Amygdala (tissue), 56 donors: Measurements from ENCODE around the gene ZNF804A.

Experiments used
- DNase-seq, 56 donors: peaks; one replicate each; lab custom pipeline; 2025; lab: John Stamatoyannopoulos, UW

Gene ZNF804A

DNA sequence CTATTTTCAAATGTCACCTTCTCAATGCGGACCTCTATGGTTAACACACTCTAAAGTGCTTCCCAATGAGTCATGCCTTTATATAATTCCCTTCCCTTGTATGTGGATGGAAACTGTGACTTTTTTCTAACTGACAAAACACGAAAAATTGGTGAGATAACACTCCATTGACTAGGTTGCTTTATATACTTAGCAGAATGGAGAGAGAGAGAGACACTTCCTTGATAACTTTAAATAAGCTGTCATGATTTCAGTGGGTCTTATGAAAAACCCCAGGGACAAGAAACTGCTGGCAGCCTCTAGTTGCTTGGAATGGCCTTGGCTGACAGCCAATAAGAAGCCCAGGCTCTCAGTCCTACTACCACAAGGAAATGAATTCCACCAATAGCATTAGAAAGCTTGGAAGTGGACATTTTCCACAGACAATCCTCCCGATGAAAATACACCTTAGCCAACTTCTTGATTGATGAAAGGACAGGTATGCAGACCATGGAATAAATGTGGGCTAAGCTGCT is 322.2 kb downstream of the ZNF804A start:
- DNase-seq, result no peak

DNA sequence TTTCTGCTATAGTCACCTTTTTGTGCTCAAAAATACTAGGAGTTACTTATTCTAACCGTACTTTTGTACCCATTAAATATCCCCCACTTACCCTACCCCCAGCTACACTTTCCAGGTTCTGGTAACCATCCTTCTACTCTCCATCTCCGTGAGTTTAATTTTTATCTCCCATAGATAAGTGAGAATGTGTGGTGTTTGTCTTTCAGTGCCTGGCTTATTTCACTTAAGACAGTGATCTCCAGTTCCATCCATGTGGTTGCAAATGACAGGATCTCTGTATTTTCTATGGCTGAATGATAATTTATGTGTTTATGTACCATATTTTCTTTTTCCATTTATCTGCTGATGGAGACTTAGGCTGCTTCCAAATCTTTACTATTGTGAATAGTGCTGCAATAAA is 323.3 kb downstream of the ZNF804A start:
- no peak for DNase-seq

DNA sequence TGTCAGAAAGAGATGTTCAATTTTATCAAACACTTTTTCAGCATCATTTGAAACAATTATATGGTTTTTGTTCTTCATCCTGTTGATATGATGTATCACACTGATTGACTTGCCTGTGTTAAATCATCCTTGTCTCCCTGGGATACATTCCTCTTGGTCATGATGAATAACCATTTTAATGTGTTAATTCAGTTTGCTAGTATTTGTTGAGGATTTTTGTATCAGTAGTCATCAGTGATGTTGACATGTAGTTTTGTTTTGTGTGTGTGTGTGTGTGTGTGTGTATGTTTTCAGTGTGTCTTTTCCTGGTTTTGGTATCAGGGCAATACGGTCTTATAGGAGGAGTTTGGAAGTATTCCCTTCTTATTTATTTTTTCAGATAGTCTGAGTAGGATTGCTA is 325.4 kb downstream of the ZNF804A start:
- DNase-seq, result no peak

DNA sequence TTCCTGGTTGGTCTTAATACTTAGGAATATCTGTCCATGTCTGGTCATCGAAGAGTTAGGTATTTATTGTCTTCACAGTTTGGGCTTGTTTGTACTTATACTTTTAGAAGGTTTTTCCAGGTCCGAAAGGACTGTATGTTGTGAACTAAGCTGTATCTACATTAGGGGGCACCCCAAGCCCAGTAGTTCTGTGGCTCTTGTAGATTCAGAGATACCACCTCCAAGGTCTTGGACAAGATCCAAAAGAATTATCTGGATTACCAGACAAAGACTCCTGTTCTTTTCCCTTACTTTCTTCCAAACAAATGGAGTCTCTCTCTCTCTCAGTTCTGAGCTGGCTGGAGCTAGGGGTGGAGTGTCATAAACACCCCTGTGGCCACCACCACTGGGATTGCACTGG is 328.7 kb downstream of the ZNF804A start:
- DNase-seq, result no peak

DNA sequence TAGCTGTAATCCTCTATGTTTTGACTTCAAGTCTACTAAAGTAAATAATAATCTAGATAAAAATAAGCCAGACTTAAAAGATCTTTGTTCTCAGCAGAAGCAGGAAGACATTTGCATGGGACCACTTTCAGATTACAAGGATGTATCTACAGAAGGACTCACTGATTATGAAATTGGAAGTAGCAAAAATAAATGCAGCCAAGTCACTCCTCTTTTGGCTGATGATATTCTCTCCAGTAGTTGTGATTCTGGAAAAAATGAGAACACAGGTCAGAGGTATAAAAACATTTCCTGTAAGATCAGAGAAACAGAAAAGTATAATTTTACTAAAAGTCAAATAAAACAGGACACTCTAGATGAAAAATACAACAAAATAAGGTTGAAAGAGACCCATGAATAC is 338.4 kb downstream of the ZNF804A start:
- no peak for DNase-seq

DNA sequence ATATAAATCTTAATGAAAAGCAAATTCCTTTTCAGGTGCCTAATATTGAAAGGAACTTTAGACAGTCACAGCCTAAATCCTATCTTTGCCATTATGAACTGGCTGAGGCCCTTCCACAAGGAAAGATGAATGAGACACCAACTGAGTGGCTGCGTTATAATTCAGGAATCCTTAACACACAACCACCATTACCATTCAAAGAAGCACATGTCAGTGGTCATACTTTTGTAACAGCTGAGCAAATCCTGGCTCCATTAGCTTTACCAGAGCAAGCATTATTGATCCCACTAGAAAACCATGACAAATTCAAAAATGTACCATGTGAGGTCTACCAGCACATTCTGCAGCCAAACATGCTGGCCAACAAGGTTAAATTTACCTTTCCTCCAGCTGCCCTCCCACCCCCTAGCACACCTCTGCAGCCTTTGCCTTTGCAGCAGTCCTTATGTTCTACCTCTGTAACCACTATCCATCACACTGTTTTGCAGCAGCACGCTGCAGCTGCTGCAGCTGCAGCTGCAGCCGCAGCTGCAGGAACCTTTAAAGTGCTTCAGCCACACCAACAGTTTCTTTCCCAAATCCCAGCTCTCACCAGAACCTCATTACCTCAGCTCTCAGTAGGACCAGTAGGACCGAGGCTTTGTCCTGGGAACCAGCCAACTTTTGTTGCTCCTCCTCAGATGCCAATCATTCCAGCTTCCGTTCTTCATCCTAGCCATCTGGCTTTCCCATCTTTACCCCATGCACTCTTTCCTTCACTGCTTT is 340.1 kb downstream of the ZNF804A start:
- no peak for DNase-seq

DNA sequence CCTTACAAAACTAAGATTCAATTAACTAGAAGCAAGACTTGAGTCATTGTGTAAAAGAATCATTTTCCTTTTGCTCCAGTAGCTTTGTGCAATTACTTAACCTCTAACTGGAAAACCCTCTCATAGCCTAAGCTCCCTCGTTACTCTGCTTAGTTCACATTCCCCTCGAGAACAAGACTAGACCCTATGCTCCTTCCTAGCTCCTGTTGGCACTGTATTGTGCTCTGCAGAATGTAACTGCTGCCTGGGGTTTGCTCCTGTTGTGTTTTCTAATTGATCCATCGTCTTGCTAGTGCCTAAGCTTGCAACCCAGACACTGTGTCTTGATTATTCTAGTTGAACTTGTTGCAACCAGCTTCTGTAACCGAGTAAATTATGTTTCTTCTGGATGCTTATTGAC is 347.0 kb downstream of the ZNF804A start:
- no peak for DNase-seq

DNA sequence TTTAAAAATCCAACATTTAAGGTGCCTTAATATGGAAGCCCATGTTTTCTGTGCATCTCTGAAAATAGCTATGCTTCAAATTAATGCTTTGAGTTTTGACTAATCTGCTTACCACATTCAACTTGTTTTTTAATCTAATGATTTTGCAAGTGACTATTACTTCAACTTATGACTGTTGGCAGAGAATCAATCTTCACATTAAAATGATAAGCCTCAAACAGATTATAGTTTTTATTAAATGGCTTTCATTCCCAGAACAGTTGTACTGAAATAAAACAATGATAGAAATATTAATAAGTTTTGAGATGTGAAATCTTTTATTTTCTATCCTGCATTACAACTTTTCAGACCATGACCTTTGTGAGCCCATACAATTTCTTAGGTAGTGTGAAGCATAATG is 347.5 kb downstream of the ZNF804A start:
- DNase-seq, result no peak

DNA sequence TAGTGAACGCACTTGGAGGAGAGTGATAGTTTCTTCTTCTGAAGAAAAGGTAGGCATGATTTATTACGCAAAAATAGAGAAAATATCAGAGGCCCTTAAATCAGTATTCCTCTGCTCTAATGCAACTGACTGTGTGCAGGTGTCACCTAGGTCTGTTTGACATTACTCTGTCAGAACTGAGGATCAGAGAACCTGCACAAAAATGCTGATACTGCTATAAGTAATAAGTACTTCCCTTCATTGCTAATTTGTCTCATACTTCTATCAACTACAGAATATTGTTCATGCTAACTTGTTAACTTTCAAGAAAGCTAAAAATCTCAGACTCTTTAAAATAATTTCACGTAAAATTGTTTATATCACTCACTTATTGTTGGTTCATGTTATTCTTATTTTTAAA is 358.5 kb downstream of the ZNF804A start:
- no peak for DNase-seq

DNA sequence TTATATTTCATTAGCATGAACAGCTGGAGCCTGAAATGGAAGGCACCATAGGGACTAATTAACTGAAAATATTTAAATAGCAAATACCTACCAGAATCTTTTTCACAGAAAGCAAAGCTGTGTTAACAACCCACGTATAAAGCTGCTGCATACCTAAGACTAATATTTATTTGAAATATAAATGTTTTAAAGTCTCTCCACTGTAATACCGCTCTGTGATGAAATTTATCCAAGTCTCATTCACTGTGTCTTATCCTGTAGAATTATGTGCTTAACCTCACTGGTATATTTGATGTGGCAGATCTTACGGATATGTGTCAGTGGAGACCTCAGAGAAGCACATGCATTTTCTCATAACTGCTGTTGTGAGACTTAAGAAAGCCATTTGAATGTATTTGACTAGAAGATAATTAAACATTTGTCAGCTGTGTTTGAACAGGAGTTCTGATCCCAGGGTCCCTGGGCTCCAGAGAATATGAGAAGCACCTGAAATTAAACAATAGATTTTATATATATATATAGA is 373.3 kb downstream of the ZNF804A start:
- no peak for DNase-seq
